ENCODE measurements around the gene RIPOR3. TPM values are rescaled to one million over a fixed set of nuclear protein-coding genes. Genes with fewer than 3 reads are reported as not detected.

RIPOR3 gene
- polyA plus RNA-seq, 1 donor from 2014 or later: not detected

GRCh38 chr20:50630578-50631263, 60.6 kb downstream of the RIPOR3 start:
- Histone ChIP-seq H3K36me3 (ENCODE audit: insufficient read depth, low read length) (no peaks in the 10 kb centered on the region), H3K4me2 (ENCODE audit: low read length) (no peak overlapping the region), H3K9ac (ENCODE audit: low read length) (no peak overlapping the region), H3K9me3 (ENCODE audit: low read length) (no peaks in the 10 kb centered on the region), H2AFZ (ENCODE audit: low read depth, low read length) (no peak overlapping the region), H3K79me2 (replicated peaks; ENCODE audit: insufficient read depth, low read length) (no peaks in the 10 kb centered on the region), H3K27me3 (ENCODE audit: insufficient read depth, low read depth, low read length) (no peaks in the 10 kb centered on the region), H3F3A (ENCODE audit: insufficient read depth, low read length, poor library complexity, severe bottlenecking) (no peaks in the 10 kb centered on the region), H3K4me3 (ENCODE audit: low read length) (no peak overlapping the region), H3K9me2 (ENCODE audit: insufficient read depth, low read length) (no peaks in the 10 kb centered on the region), H3K27ac (ENCODE audit: low read length) (no peak overlapping the region), H4K20me1 (ENCODE audit: insufficient read depth) (no peaks in the 10 kb centered on the region)
- no peak for TF ChIP-seq TAF1 (IDR thresholded peaks at IDR 0.05; ENCODE audit: low read depth)
- TF ChIP-seq EZH2 (IDR thresholded peaks at IDR 0.05; ENCODE audit: borderline replicate concordance, insufficient read depth, low read length, poor library complexity, severe bottlenecking): no peak
- TF ChIP-seq MXI1 (conservative IDR thresholded peaks at IDR 0.05; ENCODE audit: poor library complexity, severe bottlenecking): no peak
- TF ChIP-seq CTCF (IDR thresholded peaks at IDR 0.05; ENCODE audit: poor library complexity, severe bottlenecking): no peak
- TF ChIP-seq EP300 (conservative IDR thresholded peaks at IDR 0.05; ENCODE audit: poor library complexity, severe bottlenecking): no peak
- TF ChIP-seq SMC3 (conservative IDR thresholded peaks at IDR 0.05; ENCODE audit: poor library complexity): no peak
- no peak for TF ChIP-seq RAD21 (conservative IDR thresholded peaks at IDR 0.05)
- no peak for TF ChIP-seq POLR2AphosphoS5 (IDR thresholded peaks at IDR 0.05)
- TF ChIP-seq REST (IDR thresholded peaks at IDR 0.05; ENCODE audit: borderline replicate concordance): no peak

GRCh38 chr20:50629670-50630045, 61.7 kb downstream of the RIPOR3 start:
- no peak overlapping the region for H3K4me2 ChIP-seq (ENCODE audit: low read length)
- no peaks in the 10 kb centered on the region for H3K9me3 ChIP-seq (ENCODE audit: low read length)
- H3K27me3 ChIP-seq (ENCODE audit: insufficient read depth, low read depth, low read length): no peaks in the 10 kb centered on the region
- TF ChIP-seq RAD21 (conservative IDR thresholded peaks at IDR 0.05) (no peak), EZH2 (IDR thresholded peaks at IDR 0.05; ENCODE audit: borderline replicate concordance, insufficient read depth, low read length, poor library complexity, severe bottlenecking) (no peak), REST (IDR thresholded peaks at IDR 0.05; ENCODE audit: borderline replicate concordance) (no peak)
- no peak overlapping the region for H3K9ac ChIP-seq (ENCODE audit: low read length)
- H3K79me2 ChIP-seq (replicated peaks; ENCODE audit: insufficient read depth, low read length): no peaks in the 10 kb centered on the region
- H3F3A ChIP-seq (ENCODE audit: insufficient read depth, low read length, poor library complexity, severe bottlenecking): no peaks in the 10 kb centered on the region
- H4K20me1 ChIP-seq (ENCODE audit: insufficient read depth): no peaks in the 10 kb centered on the region
- no peak overlapping the region for H2AFZ ChIP-seq (ENCODE audit: low read depth, low read length)
- H3K36me3 ChIP-seq (ENCODE audit: insufficient read depth, low read length): no peaks in the 10 kb centered on the region
- H3K27ac ChIP-seq (ENCODE audit: low read length): no peak overlapping the region
- no peak overlapping the region for H3K4me3 ChIP-seq (ENCODE audit: low read length)
- H3K9me2 ChIP-seq (ENCODE audit: insufficient read depth, low read length): no peaks in the 10 kb centered on the region
